ENCODE measurements around the gene PCNT. TPM values are rescaled to one million over a fixed set of nuclear protein-coding genes. Genes with fewer than 3 reads are reported as not detected.

The PCNT gene
- total RNA-seq, 1 experiment from 2014 or later: 38.4 TPM

GRCh38 chr21:46441331-46441730 is 117.4 kb downstream of the PCNT start:
- no peaks in the 10 kb centered on the region for H3K4me1 ChIP-seq
- no TSS peak for BruUV-seq (replicated peaks)
- no peaks in the 10 kb centered on the region for H3K27me3 ChIP-seq (replicated peaks; ENCODE audit: control insufficient read depth, insufficient read depth, low read length)
- intact Hi-C loops (cut with micrococcal nuclease; ENCODE audit: unreplicated experiment): no loop called here
- CTCF ChIA-PET: no interaction called here
- TF ChIP-seq, protein P1, sequence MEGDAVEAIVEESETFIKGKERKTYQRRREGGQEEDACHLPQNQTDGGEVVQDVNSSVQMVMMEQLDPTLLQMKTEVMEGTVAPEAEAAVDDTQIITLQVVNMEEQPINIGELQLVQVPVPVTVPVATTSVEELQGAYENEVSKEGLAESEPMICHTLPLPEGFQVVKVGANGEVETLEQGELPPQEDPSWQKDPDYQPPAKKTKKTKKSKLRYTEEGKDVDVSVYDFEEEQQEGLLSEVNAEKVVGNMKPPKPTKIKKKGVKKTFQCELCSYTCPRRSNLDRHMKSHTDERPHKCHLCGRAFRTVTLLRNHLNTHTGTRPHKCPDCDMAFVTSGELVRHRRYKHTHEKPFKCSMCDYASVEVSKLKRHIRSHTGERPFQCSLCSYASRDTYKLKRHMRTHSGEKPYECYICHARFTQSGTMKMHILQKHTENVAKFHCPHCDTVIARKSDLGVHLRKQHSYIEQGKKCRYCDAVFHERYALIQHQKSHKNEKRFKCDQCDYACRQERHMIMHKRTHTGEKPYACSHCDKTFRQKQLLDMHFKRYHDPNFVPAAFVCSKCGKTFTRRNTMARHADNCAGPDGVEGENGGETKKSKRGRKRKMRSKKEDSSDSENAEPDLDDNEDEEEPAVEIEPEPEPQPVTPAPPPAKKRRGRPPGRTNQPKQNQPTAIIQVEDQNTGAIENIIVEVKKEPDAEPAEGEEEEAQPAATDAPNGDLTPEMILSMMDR (IDR thresholded peaks at IDR 0.05; ENCODE audit: insufficient read depth in 1 of 2, low read depth in 1 of 2, low read length in 1 of 2, severe bottlenecking in 1 of 2, unreplicated experiment in 1 of 2): no peak
- Mint-ChIP-seq H3K9me3 (ENCODE audit: unreplicated experiment) (no peaks in the 10 kb centered on the region), H3K27me3 (ENCODE audit: insufficient read depth, unreplicated experiment) (no peaks in the 10 kb centered on the region), H3K4me3 (ENCODE audit: unreplicated experiment) (no peak overlapping the region), H3K27ac (ENCODE audit: unreplicated experiment) (no peak overlapping the region), H3K4me1 (ENCODE audit: low read depth, unreplicated experiment) (no peaks in the 10 kb centered on the region), H3K36me3 (ENCODE audit: insufficient read depth, unreplicated experiment) (peaks cover 75% of the 10 kb centered on the region)
- no peak overlapping the region for H3K4me3 ChIP-seq (ENCODE audit: low read depth, low read length)
- H3K36me3 ChIP-seq (ENCODE audit: control insufficient read depth, insufficient read depth, low read length): no peaks in the 10 kb centered on the region
- H3K9me3 ChIP-seq: no peaks in the 10 kb centered on the region
- POLR2A ChIA-PET: no interaction called here
- no peak for DNase-seq

GRCh38 chr21:46441961-46442498 is 118.1 kb downstream of the PCNT start:
- Mint-ChIP-seq H3K36me3 (ENCODE audit: insufficient read depth, unreplicated experiment) (peaks cover 73% of the 10 kb centered on the region), H3K4me1 (ENCODE audit: low read depth, unreplicated experiment) (no peaks in the 10 kb centered on the region), H3K4me3 (ENCODE audit: unreplicated experiment) (no peak overlapping the region), H3K27ac (ENCODE audit: unreplicated experiment) (peak overlapping the region; percentile 50), H3K27me3 (ENCODE audit: insufficient read depth, unreplicated experiment) (no peaks in the 10 kb centered on the region), H3K9me3 (ENCODE audit: unreplicated experiment) (no peaks in the 10 kb centered on the region)
- Histone ChIP-seq H3K36me3 (ENCODE audit: control insufficient read depth, insufficient read depth, low read length) (no peaks in the 10 kb centered on the region), H3K4me1 (no peaks in the 10 kb centered on the region), H3K27me3 (replicated peaks; ENCODE audit: control insufficient read depth, insufficient read depth, low read length) (no peaks in the 10 kb centered on the region), H3K9me3 (no peaks in the 10 kb centered on the region), H3K4me3 (ENCODE audit: low read depth, low read length) (no peak overlapping the region)
- ChIA-PET CTCF (no interaction called here), POLR2A (no interaction called here)
- TF ChIP-seq, protein P1 (IDR thresholded peaks at IDR 0.05; ENCODE audit: insufficient read depth in 1 of 2, low read depth in 1 of 2, low read length in 1 of 2, severe bottlenecking in 1 of 2, unreplicated experiment in 1 of 2): no peak
- DNase-seq: no peak
- BruUV-seq (replicated peaks): no TSS peak
- intact Hi-C loops (cut with micrococcal nuclease; ENCODE audit: unreplicated experiment): no loop called here

DNA sequence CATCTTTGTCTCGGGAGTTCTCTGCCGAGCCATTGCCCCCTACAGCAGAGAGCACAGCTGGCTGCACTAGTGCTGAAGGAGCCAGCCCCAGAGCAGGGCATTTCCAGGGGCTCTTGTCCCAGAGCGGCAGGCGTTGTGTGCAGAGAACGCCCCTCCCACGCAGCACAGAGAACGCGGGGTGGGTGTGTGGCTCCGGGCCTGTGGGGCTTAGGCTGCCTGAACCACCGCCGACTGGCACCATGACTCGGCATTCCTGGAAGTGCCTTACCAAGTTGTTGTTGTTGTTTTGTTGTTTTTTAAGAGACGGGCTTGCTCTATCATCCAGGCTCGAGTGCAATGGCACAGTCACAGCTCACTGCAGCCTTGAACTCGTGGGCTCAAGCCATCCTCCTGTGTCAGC is 119.0 kb downstream of the PCNT start:
- TF ChIP-seq, protein P1 (IDR thresholded peaks at IDR 0.05; ENCODE audit: insufficient read depth in 1 of 2, low read depth in 1 of 2, low read length in 1 of 2, severe bottlenecking in 1 of 2, unreplicated experiment in 1 of 2): no peak
- ChIA-PET CTCF (no interaction called here), POLR2A (no interaction called here)
- peak overlapping the region; percentile 50 for H3K27ac Mint-ChIP-seq (ENCODE audit: unreplicated experiment)
- Histone ChIP-seq H3K27me3 (replicated peaks; ENCODE audit: control insufficient read depth, insufficient read depth, low read length) (no peaks in the 10 kb centered on the region), H3K4me1 (no peaks in the 10 kb centered on the region), H3K4me3 (ENCODE audit: low read depth, low read length) (no peak overlapping the region), H3K36me3 (ENCODE audit: control insufficient read depth, insufficient read depth, low read length) (no peaks in the 10 kb centered on the region), H3K9me3 (no peaks in the 10 kb centered on the region)
- H3K9me3 Mint-ChIP-seq (ENCODE audit: unreplicated experiment): peaks cover under 1% of the 10 kb centered on the region
- intact Hi-C loops (cut with micrococcal nuclease; ENCODE audit: unreplicated experiment): no loop called here
- no peaks in the 10 kb centered on the region for H3K27me3 Mint-ChIP-seq (ENCODE audit: insufficient read depth, unreplicated experiment)
- BruUV-seq (replicated peaks): no TSS peak
- H3K4me1 Mint-ChIP-seq (ENCODE audit: low read depth, unreplicated experiment): no peaks in the 10 kb centered on the region
- DNase-seq: no peak
- no peak overlapping the region for H3K4me3 Mint-ChIP-seq (ENCODE audit: unreplicated experiment)
- H3K36me3 Mint-ChIP-seq (ENCODE audit: insufficient read depth, unreplicated experiment): peaks cover 73% of the 10 kb centered on the region
